OCI-LY3 (cell line): ENCODE data around the gene CRTAC1.

Experiments
- EZH2phosphoT487 ChIP-seq: fragments of 200-600 bp; shearing (Covaris generic); IDR thresholded peaks from 2 replicates; pipeline ENCODE4 v1.6.1; 2018; ENCODE audit warnings: antibody characterized with exemption, mixed run types, low read depth
- TF ChIP-seq, protein P1 (sequence below): fragments of 200-600, 300-600 bp; sonication (generic); IDR thresholded peaks from 2 replicates; pipeline ENCODE4 v1.5.1; 2014; ENCODE audit warnings: antibody characterized with exemption, low read length, low read depth

DNA sequence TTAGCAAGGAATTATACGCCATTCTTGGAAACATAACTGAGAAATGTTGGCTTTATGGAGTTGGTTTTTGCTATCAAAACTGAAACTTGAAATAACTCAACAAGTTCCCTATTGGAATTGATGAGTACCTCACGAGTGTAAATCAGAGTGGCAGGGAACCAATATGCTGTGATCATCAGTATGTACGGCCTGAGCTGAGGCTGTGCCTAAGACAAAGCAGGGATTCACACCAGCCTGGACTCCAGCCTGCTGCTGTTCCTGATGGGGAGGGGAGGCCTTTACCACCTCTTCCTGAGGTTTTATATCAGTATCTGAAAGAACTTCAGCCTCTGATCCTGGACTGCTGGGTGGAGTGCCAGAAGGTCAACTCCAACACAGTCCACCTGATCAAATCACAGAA, 52.7 kb downstream of the CRTAC1 start:
- TF ChIP-seq, protein P1, sequence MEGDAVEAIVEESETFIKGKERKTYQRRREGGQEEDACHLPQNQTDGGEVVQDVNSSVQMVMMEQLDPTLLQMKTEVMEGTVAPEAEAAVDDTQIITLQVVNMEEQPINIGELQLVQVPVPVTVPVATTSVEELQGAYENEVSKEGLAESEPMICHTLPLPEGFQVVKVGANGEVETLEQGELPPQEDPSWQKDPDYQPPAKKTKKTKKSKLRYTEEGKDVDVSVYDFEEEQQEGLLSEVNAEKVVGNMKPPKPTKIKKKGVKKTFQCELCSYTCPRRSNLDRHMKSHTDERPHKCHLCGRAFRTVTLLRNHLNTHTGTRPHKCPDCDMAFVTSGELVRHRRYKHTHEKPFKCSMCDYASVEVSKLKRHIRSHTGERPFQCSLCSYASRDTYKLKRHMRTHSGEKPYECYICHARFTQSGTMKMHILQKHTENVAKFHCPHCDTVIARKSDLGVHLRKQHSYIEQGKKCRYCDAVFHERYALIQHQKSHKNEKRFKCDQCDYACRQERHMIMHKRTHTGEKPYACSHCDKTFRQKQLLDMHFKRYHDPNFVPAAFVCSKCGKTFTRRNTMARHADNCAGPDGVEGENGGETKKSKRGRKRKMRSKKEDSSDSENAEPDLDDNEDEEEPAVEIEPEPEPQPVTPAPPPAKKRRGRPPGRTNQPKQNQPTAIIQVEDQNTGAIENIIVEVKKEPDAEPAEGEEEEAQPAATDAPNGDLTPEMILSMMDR, result no peak
- no peak for TF ChIP-seq EZH2phosphoT487
